HT-29 (cell line): ENCODE measurements around the gene PATJ. TPM values are rescaled to one million over a fixed set of nuclear protein-coding genes. Genes with fewer than 3 reads are reported as not detected.

Experiments
- DNase-seq: peaks from one replicate; pipeline ENCODE4 v3.0.0-alpha.2; 2015; ENCODE audit warnings: low spot score
- total RNA-seq: library from RNA; depleted of rRNA; stranded (reverse); fragments of >200 nt; shearing (Covaris generic); gene quantifications from 2 replicates; pipeline ENCODE4 v1.2.3, GENCODE V29; 2014

PATJ gene
- total RNA-seq, 1 experiment from 2014 or later = 33.8 TPM

DNA sequence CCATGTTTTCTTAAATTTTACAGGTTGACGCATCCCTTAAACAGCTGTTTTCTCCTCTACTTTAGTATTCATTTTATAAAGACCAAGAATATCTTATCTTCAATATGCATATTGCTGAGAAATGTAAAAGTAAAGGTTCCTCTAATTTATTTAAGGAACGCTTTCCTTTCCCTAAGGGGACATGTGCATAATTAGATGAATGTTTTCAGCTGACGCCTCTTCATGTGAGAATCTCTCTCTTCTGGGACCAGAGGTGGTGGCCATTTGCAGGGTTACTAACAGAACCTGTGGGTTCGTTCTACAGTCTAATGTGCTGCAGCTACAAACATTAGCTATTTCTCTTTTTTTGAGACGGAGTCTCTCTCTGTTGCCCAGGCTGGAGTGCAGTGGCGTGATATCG lies 304.6 kb downstream of the PATJ start:
- no peak for DNase-seq

DNA sequence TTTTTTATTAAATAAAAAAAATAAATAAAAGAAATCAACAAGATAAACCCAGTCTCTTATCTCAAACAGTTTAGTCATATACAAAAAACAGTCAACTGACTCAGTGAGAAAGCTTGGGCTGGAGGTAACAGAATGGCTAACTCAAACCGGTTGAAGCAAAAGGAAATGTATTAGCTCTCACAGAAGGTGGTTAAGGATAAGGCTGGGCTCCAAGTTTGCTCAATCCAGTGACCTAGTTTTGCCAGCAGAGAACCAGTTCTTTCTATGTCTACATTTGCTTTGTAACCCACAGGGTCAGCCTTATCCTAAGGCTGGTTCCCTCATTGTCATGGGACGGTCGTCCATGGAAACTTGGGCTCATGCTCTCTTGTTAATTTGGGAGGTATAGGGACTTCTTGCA lies 307.9 kb downstream of the PATJ start:
- no peak for DNase-seq

DNA sequence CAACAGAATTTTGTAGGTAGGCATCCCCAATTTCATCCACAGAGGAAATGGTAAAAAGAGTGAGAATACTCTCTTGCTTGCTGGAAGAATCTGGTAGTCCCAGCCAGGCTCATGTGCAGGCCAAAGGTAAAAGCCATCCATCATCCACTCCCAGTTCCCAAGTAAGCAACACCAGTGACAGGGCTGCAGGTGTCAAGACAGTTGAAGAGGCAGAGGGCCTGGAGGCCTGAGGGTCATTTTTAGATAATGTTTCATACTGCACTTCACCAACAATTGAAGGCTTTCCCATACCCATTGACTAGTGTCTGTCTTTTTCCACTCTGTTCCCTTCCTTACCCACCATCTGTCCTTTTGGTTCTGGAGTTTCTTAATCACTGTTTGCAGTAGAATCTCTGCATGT lies 310.7 kb downstream of the PATJ start:
- no peak for DNase-seq

DNA sequence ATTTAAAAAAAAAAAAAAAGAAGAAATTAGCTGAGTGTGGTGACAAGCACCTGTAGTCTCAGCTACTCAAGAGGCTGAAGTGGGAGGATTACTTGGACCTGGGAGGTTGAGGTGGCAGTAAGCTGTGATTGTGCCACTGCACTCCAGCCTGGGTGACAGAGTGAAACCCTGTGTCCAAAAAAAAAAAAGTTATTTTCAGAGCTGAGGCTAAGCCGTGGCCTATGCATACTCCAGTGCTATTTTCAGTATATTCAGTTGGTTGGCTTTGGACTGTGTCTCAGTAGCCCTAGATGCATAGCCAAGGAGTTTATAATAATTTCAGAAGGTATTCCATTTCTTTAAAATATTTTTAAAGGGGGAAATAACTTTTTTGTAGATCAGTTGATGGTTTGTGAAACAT lies 311.9 kb downstream of the PATJ start:
- no peak for DNase-seq

DNA sequence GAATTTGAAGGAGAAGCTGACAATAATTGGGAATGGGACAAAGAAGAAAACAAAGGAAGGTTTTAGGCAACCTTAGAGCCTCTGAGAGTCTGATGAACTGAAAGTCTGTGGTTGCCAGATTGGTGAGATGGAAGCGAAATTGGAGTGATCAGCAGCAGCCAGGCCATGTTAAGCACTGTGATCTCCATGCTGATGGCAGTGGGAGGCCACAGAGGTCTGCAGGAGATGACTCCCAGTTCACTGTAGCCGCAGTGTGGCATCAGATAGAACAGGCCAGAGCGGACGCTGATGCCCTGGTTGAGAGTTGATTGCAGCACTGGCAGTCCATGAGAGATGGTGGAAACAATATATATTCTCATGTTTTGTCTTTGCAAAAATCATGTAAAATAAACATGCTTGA lies 314.9 kb downstream of the PATJ start:
- no peak for DNase-seq

DNA sequence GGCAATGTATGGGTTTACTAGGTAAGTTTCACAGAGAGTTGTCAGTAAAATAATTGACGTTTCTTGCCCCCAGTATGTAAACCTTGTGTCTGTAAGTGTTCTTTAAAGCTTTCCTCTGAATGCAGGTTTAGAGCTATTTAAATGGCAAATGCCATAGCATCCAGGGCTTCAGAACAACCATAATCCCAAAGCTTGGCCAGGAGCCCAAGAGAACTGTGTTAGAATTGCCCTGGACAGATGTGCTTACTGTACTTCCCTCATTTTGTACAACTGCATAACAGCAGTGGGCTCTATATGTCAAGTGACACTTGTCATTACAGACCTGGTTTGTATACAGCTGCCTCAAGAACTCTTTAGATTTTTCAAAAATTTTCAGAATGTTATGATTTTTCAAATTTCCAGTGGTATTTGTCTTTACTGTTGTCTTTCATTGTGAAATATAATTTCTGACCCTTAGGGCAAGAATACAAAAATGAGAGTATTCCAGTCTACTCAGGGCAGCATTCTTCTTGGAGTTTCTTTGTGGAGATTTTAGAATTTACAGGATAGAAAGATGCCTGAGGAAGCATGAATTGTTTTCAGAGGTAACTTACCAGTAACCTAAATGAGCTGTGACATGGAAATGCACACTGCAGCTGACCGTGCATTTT lies 315.5 kb downstream of the PATJ start:
- no peak for DNase-seq

DNA sequence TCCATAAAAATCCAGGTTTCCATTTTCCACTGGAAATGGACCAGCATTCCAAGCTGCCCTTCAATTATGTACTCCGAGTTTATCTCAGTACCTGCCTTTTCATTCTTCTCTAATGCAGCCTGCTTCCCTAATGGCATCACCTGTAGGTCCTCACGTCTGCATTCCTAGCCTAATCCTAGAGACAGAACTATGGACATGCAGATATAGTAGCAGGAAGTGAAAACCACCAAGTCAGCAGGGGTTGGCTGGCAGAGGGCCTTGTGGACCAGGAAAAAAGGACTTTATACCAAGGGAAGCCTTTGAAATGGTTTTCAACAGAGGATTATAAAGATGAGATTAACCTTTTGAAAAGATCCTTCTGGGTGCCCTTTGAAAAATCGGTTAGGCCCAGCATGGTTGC lies 316.7 kb downstream of the PATJ start:
- DNase-seq = no peak

DNA sequence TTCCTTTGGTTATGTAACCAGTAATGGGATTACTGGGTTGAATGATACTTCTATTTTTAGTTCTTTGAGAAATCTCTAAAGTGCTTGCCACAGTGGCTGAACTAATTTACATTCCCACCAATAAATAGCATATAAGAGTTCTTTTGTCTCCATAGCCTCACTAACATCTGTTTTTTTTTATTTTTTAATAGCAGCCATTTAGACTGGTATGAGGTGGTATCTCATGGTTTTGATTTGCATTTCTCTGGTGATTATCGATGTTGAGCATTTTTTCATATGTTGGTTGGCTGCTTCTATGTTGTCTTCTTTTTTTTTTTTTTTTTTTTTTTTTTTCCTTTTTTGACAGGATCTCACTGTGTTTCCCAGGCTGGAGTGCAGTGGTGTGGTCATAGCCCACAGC lies 319.8 kb downstream of the PATJ start:
- DNase-seq = no peak

DNA sequence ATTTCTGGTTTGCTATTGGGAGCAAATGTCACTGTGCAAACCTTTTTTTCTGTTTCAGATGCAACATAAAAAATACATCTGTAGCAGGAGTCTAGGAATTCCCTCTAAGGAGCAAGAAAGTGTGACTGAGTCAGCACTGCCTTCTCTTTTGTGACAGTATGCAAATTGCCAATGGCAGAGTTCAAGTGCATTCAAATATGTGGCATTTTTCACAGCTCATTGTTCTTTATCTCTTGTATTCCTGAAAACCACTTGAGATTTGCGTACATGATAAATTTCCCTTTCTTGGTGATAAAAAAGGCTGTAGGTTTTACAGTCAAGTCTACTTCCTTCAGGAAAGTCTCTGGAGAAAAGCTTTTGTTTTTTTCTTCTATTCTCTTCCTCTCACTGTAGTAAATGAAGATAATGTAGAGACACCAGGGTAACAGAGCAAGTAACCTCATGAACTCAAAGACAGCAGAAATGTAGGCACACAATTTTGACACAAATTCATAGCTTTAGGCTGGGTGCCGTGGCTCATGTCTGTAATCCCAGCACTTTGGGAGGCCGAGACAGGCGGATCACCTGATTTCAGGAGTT lies 322.6 kb downstream of the PATJ start:
- DNase-seq = no peak

DNA sequence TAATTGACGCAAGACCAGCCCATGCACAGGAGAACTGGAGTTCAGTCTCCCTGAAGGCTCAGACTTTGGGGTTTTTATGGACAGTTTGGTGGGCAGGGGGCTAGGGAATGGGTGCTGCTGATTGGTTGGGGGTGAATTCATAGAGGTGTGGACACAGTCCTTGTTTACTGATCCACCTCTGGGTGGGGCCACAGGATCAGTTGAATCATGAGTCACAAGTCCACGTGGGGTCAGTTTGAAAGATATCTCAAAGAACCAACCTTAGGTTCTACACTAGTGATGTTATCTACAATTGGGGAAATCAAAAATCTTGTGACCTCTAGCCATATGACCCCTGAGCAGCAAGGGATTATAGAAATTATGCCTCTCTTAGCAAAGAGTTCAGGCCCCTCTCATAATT lies 324.4 kb downstream of the PATJ start:
- DNase-seq = no peak

DNA sequence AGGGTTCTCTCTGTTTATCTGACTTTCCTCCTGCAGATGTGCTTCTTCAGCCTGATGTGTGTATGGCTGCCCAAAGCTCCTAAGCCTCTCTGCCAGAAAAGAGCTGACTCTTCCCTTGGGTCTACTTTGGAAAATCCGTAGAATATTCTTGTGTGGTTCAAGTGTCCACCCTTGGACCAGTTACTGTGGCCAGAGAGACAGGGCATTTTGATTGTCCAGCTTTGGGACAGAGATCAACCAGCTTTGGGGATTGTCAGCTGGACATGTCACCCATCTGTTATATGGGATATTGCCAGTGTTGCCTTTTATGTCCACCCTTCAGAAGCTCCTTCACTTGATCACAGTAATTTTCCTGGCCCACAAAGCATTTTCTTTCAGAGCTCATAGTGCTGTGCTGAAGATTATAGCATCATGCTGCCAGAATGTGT lies 326.1 kb downstream of the PATJ start:
- DNase-seq = no peak

DNA sequence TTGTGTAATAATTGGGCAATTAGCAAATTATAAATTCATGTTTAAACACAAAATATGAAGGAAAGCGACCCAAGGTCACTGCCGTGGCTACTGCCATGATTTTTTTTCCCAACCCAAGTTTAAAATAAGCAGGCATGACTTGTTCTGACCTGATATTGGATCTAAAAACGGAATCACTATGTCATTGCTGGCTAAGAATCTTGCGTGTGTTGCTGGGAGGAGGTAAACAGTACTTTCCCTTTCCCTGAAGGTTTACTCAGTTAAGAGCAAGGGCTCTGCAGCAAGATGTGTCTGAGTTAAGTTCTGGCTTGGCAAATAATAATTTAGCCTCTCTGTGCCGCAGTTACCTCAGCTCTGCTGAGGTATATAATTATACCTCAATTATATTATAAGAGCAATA lies 326.7 kb downstream of the PATJ start:
- no peak for DNase-seq

DNA sequence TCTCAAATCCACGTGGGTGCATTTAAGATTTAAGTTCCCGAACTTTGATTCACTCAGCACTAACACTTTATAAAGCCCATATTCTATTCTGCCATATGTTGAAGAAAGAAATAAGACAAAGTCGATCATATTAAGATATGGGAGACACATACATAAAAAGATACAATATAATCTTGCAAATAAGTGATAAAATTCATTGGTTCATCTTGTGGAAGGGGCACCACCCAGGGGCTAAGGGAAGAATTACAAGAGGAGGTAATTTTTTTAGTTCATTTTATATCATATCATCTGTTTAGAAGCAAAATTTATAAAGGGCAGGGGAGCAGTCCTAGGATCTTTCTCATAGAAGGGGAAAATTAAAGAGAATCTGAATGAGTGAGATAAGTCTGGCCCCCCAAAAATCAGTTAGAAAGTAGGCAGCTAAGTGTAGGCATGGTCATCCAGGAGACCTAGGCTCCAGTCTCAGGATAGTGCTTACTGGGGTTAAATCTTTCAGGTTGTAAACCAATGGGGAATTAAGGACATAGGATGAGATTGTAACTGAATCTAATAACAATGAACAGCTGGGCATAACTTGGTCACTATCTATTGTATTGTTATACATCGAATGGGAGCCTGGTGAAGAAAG lies 328.2 kb downstream of the PATJ start:
- peak; percentile 22 for DNase-seq

DNA sequence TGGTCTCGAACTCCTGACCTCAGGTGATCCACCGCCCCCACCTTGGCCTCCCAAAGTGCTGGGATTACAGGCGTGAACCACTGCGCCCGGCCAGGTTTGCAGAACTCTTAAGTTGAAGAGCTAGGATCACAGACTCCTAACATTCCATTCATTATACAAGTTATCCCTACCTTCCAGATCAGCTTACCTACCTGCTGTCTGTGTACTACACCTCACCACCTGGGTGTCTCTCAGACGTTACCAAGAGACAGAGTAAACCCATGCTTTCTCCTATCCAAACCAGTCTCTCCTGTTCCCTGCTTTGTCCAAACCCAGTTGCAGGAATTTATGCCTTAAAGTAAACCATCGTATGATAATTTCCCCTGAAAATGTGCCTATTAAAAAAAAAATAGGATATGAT lies 329.4 kb downstream of the PATJ start:
- no peak for DNase-seq

DNA sequence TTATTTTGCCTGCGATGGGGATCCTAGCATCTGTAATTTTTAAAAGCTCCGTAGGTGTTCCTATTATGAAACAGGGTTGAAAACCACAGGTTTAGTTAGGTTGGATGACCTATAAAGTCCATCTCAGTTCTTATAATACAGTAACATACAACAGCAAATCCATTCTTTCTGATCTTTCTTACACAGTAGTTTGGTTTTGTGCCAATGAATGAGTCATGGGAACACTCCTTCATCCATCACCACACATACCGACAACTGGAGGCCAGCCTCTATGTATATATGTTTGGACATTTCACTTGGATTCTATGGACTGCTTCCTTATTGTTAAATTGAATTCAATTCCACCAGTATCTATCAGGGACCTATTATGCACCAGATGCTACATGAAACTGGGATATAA lies 334.0 kb downstream of the PATJ start:
- DNase-seq = peak; percentile 79

DNA sequence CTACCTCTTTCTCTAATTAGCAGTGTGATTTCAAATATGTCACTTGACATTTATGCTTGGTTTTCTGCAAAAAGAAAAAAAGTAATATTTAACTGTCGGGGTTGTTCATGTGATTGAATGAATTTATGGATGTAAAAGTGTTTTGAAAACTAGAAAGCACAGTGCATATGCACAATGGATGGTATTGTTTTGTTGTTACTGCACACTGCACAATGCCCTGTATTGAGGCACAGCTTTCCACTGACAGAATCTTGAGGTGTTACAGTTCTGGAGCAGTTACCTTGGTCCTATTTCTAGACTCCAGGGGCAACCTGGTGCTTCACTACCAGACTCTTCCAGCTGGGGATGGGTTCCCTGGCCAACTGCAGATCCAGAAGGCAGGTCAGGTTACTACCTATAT lies 335.5 kb downstream of the PATJ start:
- DNase-seq = no peak

DNA sequence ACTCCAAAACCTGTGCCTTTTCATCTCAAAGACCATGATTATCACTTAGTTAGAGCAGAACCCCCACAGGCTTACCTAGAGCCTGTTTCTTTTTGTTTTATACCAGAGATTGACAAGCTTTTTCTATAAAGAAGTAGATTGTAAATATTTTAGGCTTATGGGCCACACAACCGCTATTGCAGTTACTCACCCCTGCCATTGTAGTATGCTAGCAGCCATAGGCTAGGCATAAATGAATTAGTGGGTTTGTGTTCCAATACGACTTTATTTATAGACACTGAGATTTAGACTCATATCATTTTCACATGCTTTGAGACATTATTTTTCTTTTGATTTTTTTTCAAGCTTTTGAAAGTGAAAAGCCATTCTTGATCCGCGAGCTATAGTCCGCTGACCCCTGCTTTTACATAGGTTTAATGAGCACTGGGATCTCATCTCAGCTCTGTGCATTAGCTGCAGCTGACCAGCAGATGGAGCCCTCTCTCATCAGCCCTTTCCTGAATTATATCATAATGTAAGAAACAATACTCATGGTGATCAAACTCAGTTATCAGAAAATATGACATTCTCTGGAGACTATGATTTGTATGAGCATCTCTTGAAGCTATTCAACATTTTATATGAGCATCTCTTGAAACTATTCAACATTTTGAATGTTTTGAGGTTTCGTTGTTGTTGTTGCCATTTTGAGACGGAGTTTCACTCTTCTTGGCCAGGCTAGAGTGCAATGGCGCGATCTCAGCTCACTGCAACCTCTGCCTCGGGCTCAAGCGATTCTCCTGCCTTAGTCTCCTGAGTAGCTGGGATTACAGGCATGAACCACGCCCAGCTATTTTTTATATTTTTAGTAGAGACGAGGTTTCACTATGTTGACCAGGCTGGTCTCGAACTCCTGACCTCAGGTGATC lies 340.4 kb downstream of the PATJ start:
- DNase-seq = peak; percentile 63

DNA sequence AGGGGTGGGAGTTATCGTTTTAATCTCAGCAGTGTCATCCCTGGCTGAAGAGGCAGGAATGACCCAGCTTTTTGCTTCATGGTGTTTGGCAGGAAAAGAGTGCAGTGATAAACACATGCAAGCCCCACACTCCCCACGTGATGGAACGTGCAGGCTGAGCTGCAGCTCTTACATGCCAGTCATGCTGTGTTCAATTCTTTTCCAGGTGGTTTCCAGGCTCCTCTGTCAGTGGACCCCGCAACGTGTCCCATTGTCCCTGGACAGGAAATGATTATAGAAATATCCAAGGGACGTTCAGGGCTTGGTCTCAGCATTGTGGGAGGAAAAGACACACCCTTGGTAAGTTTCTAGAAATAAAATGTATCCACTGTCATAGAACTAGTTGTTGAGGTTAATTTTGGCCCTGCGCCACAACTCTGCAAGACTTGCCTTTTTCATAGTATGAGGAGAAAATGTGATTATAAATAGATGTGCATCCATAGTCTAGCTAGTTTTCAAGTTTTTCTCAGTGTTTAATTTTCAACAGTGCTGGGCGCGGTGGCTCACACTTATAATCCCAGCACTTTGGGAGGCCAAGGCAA lies 342.1 kb downstream of the PATJ start:
- no peak for DNase-seq

DNA sequence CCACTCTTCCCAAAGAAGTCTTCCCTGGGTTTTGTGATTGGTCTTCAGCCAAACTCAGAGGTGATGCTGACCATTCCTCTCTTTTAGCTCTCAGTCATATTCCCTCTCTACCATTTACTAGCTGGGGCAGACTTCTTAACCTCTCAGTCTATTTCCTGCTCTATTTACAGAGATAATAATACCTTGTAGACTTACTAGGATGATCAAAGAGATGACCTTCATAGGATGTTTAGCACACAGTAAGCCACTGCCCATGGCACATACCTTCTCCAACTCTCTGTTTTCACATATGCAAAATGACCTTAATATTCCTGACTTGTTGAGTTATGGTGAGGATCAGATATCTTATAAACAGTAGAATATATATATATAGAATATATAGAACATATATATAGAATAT lies 346.2 kb downstream of the PATJ start:
- DNase-seq = no peak

DNA sequence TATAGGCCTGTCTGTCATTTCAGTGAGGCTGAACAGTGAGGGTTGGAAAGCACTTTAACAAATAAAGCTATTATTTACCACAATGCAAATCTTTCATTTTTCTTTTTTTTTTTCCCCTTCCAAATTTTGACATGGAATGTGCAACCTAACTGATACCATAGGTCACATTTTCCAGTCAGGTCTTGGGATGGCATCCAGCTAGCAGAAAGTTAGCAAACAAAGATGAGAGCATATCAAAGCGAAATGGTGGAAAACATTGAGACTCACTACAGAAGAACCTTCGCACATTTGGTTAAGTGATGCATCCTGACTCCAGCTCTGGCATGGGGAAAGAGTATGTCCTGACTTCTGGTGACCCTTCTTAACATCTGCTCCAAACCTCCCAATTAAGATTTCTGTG lies 347.3 kb downstream of the PATJ start:
- DNase-seq = no peak

DNA sequence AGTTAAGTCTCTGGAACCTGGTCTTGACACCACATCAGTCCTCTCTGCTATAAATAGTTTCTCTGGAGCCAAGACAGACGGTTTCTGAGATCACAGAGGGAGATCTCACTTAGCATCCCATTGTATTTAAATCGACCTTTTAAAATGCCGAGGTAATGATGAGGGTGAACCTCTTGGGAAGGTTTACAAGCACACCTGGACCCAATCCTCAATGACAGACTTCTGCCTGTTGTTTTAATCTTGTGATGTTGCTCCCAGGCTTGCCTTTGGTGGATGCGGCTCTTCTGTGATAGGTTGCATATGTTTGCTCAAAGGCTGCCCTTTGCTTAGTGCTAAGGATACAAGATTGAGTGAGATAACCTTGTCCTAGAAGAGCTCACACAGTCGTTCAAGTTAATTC lies 347.7 kb downstream of the PATJ start:
- DNase-seq = no peak

DNA sequence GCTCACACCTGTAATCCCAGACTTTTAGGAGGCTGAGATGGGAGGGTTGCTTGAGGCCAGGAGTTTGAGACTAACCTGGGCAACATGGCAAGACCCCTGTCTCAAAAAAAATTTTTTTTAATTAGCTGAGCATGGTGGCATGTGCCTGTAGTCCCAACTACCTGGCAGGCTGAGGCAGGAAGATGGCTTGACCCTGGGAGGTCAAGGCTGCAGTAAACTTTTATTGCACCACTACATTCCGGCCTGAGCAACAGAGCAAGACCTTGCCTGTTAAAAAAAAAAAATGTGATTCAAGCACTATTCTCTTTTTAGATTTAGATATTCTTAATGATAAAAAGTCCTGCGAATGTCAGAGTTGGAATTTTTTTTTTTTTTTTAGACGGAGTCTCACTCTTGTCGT lies 349.8 kb downstream of the PATJ start:
- no peak for DNase-seq
